Dermis lymphatic vessel endothelial cell (primary cell): ENCODE results near the gene LDAH. TPM values are rescaled to one million over a fixed set of nuclear protein-coding genes. Genes with fewer than 3 reads are reported as not detected.

ENCODE experiments used
- total RNA-seq: library from RNA; depleted of rRNA; stranded (reverse); fragments of >200 nt; gene quantifications from 2 replicates; pipeline ENCODE4 v1.2.1, GENCODE V29; 2014

LDAH gene
- total RNA-seq: 15.5 and 22.2 TPM in 2 replicates

DNA sequence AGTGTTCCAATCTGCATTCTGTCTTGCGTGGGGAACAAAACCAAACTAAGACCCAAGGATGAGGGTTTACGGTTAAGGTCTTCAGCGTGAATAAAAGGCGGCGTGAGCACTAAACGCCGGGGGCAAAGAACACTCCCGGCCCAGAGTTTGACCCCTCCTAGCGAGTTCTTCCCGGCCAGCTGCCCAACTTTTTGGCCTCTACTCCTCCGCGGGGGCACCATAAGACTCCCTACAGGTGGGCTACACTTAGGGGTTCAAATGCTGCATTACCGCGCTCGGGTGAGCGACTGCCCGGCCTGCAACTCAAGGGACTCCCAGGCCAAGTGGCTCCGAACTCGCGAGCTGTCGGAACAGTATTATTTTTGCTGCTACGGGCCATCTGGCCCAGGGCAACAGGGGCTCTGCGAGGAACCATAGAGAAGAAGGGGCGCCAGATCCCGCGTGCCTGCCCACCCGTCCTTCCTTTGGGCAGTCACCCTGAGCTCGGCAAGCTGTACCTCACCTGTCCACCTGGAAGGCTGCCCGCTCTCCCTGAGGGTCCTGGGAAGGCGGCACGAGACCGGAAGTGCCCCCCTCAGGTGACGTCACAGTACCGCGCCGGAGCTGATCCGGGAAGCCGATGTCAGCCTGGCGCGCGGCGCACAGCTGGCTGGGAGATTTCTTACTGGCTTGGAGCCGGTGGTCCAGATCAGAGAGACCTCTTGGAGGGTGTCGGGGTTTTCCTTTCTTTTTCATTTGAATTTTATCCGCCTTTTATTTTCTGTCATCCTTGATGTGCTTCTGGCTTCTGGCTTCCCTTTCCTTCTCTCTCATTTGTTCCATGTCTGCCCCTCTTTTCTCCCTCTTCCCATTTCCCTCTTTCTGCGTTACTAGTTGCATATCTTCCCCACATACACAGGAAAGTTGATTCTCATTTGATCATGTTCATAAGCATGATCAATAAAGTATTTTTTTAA, at the start of gene LDAH:
Gene LDAH, minus strand, starts transcription at position 567 of the 956 bp plus-strand sequence. CDS start 21,638 bp downstream, outside the sequence.

DNA sequence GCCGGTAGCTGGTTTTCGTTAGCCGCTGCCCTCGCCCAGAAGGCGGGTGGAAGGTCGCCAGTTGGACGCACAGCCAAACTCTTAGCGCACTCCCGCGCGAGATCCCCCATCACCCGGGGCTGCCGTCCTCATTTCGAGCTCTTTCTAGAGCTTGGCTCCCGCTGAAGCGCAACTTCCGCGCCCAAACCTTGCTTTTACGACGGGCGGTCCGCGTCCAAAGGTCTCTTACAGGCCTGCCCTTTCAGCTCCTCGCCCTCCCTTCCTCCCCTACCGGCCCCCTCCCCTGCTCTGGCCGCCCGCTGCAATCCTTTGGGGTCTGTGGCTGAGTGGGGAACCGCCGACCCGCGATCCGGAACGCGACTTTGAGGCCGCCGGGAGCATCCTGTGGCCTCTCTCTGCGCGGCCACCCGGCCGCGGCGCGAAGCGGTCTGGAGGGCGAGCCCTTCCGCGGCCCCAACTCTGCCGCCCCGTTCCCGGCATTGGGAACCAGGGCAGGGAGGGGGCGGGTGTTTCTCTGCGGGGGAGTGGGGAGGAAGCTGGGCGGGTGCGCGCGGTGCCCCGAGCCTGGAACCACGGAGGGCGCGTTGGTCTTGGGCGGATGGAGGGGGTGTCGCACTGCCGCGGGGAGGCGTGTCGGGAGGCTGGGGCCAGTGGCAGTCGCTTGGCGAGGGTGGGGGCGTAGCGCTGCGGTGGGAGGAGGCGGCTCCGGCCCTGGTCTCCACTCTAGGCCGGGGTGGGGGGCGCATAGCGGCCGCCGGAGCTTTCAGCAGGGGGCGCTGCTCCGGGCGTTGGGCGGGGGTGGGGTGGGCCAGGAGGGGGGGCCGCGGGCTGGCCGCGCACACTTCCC, 156.4 kb downstream of the LDAH start, which contains the start of gene GDF7:
Gene GDF7, plus strand, starts transcription at position 841 of the 847 bp plus-strand sequence. CDS start 96 bp downstream, outside the sequence.

DNA sequence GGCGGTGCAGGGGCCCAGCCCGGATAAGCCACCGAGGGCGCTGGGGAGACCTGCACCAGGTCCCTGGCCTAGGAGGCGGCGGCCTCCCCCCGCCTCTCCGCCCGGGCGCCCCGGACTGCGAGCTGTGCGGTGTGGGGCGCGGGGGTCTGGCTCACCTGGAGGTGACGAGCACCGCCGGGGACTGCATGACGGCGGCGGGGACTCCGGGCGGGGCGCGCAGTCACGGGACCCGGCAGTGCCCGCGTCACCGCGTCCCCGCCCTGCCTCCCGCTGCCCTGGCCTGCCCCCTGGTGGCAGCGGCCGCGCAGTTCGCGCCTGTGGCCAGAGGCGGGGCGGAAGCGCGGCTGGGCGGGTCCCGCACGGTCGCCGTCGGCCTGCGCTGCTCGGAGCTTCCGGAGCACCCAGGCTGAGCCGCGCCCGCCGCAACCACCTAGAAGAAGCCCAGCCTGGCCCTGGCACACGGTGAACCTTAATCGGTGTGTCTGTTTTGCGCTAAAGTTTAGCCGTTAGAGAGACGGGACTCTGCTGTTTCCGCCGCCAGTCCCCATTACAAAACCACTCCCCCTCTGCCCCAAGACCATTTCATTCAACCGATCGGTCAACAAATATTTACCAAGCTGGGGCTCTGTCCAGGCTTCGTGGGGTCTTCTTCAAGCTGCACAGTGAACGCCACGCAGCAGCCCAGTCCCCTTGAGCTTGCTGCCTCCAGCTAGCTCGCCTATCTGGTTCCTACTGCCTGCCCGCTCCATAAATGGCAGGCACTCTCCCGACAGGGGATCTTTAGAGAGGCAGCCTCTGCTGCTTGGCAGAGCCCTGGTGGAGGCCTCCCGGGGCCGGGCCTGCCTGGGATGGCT, 171.8 kb downstream of the LDAH start, which contains the start of gene HS1BP3:
Gene HS1BP3, minus strand, starts transcription at position 222 of the 854 bp plus-strand sequence. Its CDS starts 35 bp downstream, at position 187.

Other genes with a start within 250 kb of the LDAH start
- gene HS1BP3, start 172.0 kb downstream of the LDAH start, total RNA-seq: 20.9 and 21.1 TPM in 2 replicates
- 2.7 and 3.3 TPM in 2 replicates for gene GDF7, start 156.0 kb downstream of the LDAH start, total RNA-seq
- under 0.01 TPM in 2 replicates for gene APOB, start 221.0 kb upstream of the LDAH start, total RNA-seq